Posterior vena cava (tissue), 2 donors: ENCODE measurements around the gene LNX1. TPM values are rescaled to one million over a fixed set of nuclear protein-coding genes. Genes with fewer than 3 reads are reported as not detected.
"Not testable (repeated sequence)": the region's sequence is repeated elsewhere in the genome, so short reads cannot be mapped to it uniquely, and the experiment has no call there.

ENCODE experiments used
- DNase-seq: peaks from one replicate; pipeline ENCODE4 v3.0.0-alpha.2; 2020; ENCODE audit warnings: low spot score
- intact Hi-C, 2 donors: fragments of 100-400 bp; cut with DNase I; formaldehyde crosslinking; loops; one replicate each; pipeline versions ENCODE4 v1.14.1 to v1.14.2; 2022 to 2023
- total RNA-seq, 2 donors: library from RNA; stranded (reverse); fragmentation: NEBNext Ultra II Directional; extraction: Animal tissue kit (Norgen Biotek cat#: 25700); gene quantifications; one replicate each; pipeline ENCODE4 v1.2.1, GENCODE V29; 2021
- donor health status: DM: yes; HTN: yes; CAD: no.
- donor health status: DM: yes; HTN: yes; CAD: no.

The LNX1 gene
- total RNA-seq, 2 donors from 2014 or later, result 3.7 to 4.7 TPM

DNA sequence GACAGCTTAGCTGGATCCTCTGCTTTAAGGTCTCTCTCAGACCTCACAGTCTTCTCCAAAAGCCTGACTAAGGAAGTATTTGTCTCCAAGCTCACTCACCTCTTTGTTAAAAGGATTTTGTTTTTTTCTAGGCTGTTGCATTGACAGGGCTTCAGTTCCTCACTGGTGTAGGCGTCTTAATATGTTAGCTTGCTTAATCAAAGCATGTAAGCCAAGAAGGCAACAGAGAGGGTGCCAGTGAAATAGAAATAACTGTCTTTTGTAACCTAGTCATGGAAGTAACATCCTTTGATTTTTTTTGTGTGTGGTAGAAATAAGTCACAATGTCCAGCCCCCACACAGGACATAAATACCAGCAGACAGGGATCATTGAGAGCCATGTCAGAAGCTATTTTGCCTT lies 155.0 kb downstream of the LNX1 start:
- intact Hi-C loops, result no loop called here

DNA sequence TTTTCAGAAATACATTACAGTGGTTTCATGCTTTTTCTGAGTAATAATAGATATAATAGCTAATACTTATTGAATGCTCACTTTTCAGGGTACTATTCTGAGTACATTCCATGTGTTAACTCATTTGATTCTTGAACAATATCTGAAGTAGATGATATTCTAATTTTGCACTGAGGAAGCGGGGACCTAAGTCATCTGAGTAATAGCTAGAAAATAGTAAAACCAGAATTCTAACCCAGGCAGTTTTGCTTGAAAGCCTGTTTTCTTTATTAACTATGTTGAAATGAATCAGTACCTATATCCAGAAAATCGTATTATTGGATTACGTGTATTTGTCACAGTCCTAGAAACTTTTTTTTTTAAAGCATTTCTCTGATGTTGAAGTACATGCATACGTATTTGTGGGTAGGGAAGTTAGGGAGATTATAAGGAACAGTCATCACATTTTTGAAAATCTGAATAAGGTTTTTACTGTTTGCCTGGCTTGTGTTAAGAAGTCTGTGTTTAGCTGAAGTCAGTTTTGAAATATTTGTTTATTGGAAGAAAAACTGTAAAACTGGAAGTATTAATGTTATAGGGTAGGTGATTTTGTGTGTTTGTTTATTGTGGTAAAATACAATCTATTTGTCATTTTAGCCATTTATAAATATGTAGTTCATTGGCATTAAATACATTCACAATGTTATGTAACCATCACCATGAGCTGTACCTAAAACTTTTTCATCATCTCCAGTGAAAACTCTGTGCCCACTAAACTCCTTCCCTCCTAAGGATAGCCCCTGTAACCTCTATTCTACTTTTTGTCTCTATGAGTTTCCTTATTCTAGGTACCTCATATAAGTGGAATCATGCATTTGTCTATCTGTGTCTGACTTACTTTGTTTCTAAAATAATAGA lies 158.5 kb downstream of the LNX1 start:
- no peak for DNase-seq
- intact Hi-C loops, result no loop called here

More for the DNA sequence above, 155.0 kb downstream of the LNX1 start:
- no peak for DNase-seq

DNA sequence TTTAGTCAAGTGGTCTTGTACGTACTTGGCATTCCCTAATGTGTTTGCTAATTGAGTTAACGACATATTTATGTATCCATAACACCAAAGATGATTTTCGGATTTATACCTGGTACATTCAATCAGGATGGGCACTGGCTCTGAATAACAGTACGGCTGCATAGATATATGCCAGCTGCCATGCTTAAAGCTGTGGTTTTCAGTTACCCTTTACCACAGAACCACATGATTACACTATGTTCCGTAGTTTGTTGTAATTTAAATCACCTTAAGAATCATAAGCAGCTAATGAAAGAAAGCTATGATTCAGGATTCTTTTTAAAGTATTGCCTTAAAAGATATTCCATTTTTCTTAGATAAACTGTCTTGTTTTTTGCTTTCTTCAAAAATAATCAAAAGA lies 160.2 kb downstream of the LNX1 start:
- no peak for DNase-seq
- intact Hi-C loops, result no loop called here

DNA sequence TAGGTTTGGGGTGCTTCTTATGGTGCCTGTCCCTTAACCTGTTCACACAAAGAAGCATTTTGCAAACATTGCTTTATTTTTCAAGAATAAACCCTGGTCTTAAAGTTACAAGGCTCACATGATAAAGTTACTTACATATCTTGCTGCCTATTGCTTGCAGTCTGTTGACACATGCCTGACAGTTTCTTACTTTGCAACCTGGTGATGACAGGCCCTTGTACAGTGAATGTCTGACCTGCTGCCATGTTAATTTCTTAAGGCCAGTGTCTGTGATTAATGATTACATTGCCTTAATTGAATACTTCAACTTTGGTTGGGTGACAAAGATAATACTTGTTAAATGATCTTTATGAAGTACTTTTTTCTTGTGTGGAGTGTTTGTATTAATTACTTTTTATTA lies 163.9 kb downstream of the LNX1 start:
- no peak for DNase-seq
- intact Hi-C loops, result no loop called here

DNA sequence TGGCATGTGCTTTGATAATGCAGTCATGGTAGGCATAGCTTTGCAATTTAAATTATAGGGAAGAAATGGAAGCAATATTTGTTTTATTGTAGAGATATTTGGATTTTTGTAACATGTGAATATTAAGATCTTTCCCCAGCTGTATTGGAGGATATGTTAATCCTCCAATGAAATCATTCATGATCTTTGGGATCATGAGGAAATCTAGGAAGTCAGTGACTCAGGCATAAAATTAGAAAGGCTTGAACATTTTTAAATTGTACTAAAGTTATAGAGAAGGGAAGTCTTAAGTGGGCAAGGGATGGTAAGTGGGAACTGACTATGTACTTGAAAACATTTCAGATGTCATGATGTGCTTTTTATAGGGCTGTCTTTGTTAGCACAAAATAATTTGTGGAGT lies 167.0 kb downstream of the LNX1 start:
- intact Hi-C loops, result no loop called here
- no peak for DNase-seq

DNA sequence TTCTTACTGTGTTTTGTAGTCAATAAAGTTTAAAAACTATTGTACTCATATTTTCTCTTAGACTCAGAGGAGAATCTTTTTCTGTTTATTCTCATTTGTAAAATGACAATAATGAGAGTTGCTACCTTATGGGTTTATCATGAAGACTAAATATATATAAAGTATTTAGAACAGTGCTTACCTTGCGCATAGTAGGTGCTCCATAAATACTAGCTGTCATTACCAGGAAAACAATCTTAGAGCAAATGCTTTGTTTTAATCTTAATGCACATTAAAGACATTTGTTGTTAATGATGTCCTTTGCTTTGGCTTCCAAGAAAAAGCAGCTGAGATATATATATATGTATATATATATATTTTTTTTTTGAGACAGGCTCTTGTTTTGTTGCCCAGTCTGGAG lies 168.9 kb downstream of the LNX1 start:
- no peak for DNase-seq
- intact Hi-C loops, result no loop called here

DNA sequence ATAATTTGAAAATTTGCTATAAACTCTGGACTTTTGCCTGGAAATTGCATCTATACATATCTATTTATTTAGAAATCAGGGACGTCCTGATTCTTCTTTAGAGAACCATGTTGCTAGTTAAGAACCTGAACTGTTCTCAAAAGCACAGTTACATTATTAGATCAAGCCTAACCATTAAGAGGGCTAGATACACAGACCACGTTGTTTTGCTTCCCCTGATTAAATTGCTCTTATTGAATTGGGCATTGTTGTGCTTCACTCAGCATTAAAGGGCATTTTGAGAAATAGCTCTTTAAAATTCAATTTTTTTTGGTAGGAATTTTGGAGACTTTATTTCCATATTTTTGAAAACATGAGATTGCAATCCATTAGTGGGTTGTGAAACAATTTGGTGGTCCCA lies 169.5 kb downstream of the LNX1 start:
- no peak for DNase-seq

DNA sequence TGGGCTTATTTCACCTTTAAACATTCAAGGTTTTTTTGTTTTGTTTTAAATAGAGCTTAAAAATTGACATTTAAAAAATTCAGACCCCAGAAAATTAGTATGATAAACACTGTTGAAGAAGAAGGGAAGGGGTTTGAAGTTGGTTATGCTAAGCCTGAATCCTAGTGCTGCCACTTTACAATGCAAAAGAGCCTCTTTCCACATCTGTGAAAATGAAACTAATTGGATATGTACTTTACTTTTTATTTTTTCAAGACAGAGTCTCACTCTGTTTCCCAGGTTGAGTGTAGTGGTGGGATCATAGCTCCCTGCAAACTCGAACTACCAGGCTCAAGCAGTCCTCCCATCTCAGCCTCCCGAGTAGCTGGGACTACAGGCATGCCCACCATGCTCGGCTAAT lies 172.1 kb downstream of the LNX1 start:
- intact Hi-C loops, result no loop called here
- DNase-seq, result no peak

More for the DNA sequence above, 169.5 kb downstream of the LNX1 start:
- intact Hi-C loops, result no loop called here

DNA sequence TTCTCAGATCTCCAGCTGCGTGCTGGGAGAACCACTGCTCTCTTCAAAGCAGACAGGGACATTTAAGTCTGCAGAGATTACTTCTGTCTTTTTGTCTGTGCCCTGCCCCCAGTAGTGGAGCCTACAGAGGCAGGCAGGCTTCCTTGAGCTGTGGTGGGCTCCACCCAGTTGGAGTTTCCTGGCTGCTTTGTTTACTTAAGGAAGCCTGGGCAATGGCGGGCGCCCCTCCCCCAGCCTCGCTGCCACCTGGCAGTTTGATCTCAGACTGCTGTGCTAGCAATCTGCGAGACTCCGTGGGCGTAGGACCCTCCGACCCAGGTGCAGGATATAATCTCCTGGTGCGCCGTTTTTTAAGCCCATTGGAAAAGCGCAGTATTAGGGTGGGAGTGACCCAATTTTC lies 181.8 kb downstream of the LNX1 start:
- intact Hi-C loops, DNase-seq: not testable (repeated sequence)

Other genes with a start within 250 kb of the LNX1 start
- gene SCFD2, start 225.4 kb downstream of the LNX1 start, total RNA-seq, result 10 to 100 TPM; 17.5 to 18.6 TPM
- gene FIP1L1, start 213.8 kb downstream of the LNX1 start, total RNA-seq, result 10 to 100 TPM; 38.2 to 38.9 TPM